22Rv1 (cell line): ENCODE results near the gene FHIT.

ENCODE experiments used
- H3K27ac ChIP-seq: fragments of 450-650 bp; 2 replicates; pipeline ENCODE4 v1.5.1; 2017
- ZFX ChIP-seq: fragments of 450-650 bp; IDR thresholded peaks from 2 replicates; pipeline ENCODE4 v1.6.1; 2017; ENCODE audit warnings: antibody characterized with exemption, borderline replicate concordance
- TF ChIP-seq, protein P1 (sequence below): fragments of 450-650 bp; IDR thresholded peaks from 2 replicates; pipeline ENCODE4 v1.5.1; 2017; ENCODE audit warnings: mild to moderate bottlenecking

Gene FHIT

DNA sequence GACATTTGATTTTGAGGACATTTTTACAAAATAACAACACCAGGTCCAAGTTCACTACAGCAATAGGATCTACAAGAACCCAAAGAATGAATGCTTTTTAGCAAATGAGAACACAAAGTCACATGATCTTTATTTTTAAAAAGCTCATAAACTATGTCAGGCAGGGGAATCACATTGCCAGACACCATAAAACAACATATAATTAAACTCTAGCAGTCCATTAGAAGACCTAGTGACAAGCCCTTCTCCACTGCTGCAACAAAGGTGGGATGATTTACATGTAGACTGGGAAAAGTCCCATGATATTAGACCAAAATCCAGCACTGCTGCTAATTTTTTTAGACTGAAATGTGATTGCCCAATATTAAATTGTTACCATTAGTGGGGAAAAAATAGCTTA lies 92.6 kb downstream of the FHIT start:
- no peak overlapping the region for H3K27ac ChIP-seq
- TF ChIP-seq, protein P1, sequence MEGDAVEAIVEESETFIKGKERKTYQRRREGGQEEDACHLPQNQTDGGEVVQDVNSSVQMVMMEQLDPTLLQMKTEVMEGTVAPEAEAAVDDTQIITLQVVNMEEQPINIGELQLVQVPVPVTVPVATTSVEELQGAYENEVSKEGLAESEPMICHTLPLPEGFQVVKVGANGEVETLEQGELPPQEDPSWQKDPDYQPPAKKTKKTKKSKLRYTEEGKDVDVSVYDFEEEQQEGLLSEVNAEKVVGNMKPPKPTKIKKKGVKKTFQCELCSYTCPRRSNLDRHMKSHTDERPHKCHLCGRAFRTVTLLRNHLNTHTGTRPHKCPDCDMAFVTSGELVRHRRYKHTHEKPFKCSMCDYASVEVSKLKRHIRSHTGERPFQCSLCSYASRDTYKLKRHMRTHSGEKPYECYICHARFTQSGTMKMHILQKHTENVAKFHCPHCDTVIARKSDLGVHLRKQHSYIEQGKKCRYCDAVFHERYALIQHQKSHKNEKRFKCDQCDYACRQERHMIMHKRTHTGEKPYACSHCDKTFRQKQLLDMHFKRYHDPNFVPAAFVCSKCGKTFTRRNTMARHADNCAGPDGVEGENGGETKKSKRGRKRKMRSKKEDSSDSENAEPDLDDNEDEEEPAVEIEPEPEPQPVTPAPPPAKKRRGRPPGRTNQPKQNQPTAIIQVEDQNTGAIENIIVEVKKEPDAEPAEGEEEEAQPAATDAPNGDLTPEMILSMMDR = no peak
- TF ChIP-seq ZFX = no peak

DNA sequence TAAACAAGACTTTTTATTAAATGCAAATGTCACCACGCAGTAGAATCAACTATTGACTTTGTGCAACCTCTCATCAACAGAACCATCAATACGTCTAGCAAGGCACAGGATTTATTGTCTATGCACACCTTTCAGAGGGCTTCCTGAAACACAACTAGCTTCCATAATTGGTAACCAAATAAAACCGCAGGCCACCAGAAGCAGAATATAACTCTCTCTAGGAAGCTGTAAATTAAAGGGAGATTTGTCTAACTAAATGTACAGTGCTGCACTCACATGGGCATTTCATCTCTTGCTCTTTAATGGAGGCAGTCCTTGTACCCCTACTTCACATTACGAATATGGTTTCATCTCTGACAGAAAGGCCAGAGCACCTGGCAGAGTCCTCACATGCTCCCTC lies 93.0 kb downstream of the FHIT start:
- TF ChIP-seq ZFX = no peak
- TF ChIP-seq, protein P1 = no peak

DNA sequence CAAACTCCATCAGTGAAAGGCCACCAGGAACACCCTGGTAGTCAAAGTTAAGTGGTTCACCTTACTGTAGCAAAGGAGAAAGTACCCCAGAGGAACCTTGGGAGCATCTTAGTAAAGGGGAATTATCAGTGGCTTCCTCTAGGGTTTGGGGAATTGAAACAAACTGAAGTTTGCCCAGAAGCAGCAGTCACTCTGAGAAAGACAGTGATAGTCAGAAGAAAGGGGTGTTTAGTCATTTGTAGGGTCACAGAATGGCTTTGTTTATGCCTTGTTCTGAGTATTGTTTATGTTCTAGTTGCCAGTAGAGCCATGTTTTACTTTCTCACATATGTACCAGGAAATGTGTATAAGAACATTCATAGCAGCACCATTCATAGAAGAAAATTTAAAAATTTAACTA lies 93.8 kb downstream of the FHIT start:
- no peak overlapping the region for H3K27ac ChIP-seq
- TF ChIP-seq, protein P1 = no peak
- TF ChIP-seq ZFX = no peak

More for the DNA sequence above, 93.0 kb downstream of the FHIT start:
- no peak overlapping the region for H3K27ac ChIP-seq

DNA sequence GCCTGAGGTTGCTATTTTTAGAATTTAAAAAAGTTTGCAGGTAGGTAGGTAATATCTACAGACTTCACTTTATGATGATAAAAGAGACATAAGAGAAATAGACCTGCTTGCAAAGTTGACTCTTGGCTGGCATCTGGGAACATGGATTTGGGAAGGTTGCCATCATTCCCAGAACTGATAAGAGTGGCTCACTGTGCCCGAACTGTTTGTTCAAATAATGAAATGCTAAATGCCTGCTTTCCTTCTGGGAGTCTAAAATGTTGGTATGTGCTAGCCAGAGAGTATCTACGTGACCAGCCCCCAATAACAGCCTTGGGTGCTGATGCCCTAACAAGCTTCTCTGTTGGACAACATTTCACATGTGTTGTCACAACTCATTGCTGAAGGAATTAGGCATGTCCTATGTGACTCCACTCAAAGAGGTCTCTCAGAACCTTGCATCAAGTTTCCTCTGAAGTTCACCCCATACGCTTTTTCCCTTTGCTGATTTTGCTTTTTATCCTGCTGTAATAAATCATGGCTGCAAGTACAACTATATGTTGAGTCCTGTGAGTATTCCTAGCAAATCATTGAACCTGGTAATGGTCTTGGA lies 95.5 kb downstream of the FHIT start:
- TF ChIP-seq ZFX = no peak
- TF ChIP-seq, protein P1 = no peak
- H3K27ac ChIP-seq = no peak overlapping the region

DNA sequence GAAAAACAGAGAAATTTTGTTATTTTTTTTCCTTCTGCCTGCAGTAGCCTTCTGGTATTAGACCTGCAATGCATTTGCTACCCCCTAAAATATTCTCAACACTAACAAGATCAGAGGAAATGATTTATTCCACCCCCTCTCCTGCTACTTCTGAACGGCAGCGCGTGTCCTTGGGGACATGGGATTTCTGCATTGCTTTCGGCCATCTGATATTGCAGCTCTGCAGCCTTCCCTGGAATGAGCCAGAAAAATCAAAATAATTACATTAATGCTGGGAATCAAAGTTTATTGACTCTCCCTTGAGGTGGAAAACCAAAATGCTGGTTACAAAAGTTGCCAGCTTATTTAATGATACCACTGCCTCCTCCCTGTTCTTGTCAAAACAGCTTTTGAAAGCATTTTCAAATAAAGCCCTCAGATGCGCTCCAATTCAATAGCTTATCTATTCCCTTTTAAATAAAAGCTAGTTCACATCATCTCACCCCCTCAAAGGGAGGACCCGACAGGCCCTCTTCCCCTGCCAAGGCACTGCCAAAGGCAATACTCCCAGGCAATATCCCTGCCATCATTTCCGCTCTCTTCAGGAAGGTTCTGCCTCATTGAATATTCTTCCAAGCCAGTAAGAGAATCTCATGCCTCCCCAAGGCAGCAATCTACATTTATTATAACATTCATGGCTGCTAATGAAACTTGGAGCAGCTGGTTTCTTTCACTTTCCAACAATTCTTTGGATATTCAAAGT lies 96.6 kb downstream of the FHIT start:
- TF ChIP-seq, protein P1 = no peak
- no peak for TF ChIP-seq ZFX
- H3K27ac ChIP-seq = no peak overlapping the region

DNA sequence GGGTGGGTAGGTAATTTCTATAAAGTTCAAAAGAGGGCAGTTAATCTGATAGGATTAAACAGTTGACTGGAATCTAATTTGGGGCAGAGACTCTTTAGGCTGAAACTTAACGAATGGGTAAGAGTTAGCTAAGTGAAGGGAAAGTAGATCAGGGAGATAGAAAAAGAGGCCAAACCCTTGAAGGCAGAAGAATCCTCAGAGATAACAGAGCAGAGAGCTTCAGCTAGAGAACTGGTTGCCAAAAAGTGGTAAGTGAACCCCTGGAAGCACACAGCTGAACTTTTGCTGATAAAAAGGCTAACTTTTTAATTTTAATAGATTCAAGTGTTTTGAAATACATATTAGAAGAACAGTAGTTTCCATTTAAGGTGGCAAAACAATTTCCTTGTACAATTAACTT lies 99.2 kb downstream of the FHIT start:
- no peak for TF ChIP-seq ZFX
- TF ChIP-seq, protein P1 = no peak

DNA sequence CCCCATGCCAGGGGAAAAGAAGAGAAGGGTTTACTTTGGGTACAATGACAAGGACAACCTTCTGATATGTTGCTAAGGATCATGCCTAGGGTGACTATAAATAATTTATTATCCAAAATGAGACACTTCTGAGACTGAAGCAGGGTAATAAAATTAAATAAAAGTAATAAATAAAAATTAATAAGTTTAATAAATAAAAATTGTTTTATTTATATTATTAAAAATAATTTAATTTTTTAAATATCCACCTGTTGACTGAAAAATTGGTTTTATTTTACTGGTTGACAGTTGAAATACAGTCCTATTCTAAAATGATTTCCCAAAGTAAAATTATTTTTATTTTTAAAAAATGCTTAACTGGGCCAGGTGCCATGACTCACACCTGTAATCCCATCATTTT lies 102.0 kb downstream of the FHIT start:
- H3K27ac ChIP-seq = no peak overlapping the region
- TF ChIP-seq ZFX = no peak
- TF ChIP-seq, protein P1 = no peak

More for the DNA sequence above, 99.2 kb downstream of the FHIT start:
- no peak overlapping the region for H3K27ac ChIP-seq
